ENCODE data around the gene GBP2. TPM values are rescaled to one million over a fixed set of nuclear protein-coding genes. Genes with fewer than 3 reads are reported as not detected.

Gene GBP2
- total and polyA plus RNA-seq, 3 donors from 2014 or later: 35.2 to 41.3 (median 39.5) TPM

DNA sequence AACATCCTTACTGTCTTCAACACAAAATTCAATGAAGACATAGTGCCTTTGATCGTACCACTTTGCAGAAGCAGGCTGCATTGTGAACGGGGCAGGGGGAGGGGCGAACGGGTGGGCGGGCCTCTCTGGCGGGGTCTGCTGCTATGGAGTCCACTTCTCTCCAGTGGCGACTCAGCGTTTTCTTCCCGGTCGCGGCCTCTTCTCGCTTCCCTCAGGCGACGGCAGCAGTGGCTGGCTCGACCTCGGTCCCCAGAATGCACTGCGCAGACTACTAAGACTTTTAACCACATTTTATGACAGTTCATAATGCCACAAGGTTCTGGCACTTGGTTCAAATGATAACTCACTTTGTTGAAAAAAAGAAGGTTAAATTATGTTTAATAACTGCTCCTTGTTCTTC lies 21.2 kb downstream of the GBP2 start:
- intact Hi-C loops (cut with DNase I; ENCODE audit: low total_unique reads): no loop called here
- peak; percentile 27 for DNase-seq
- no peaks in the 10 kb centered on the region for H3K36me3 ChIP-seq (ENCODE audit: low read depth, missing control alignments)
- H3K27me3 ChIP-seq: no peaks in the 10 kb centered on the region
- H3K4me1 ChIP-seq: no peaks in the 10 kb centered on the region
- TF ChIP-seq, protein P1, sequence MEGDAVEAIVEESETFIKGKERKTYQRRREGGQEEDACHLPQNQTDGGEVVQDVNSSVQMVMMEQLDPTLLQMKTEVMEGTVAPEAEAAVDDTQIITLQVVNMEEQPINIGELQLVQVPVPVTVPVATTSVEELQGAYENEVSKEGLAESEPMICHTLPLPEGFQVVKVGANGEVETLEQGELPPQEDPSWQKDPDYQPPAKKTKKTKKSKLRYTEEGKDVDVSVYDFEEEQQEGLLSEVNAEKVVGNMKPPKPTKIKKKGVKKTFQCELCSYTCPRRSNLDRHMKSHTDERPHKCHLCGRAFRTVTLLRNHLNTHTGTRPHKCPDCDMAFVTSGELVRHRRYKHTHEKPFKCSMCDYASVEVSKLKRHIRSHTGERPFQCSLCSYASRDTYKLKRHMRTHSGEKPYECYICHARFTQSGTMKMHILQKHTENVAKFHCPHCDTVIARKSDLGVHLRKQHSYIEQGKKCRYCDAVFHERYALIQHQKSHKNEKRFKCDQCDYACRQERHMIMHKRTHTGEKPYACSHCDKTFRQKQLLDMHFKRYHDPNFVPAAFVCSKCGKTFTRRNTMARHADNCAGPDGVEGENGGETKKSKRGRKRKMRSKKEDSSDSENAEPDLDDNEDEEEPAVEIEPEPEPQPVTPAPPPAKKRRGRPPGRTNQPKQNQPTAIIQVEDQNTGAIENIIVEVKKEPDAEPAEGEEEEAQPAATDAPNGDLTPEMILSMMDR (IDR thresholded peaks at IDR 0.05): no peak
- no peak for TF ChIP-seq POLR2A (IDR thresholded peaks at IDR 0.05)
- 67 to 74% methylated on average over 17 of the region's 17 CpGs for WGBS, 2 donors
- no peak overlapping the region for H3K4me3 ChIP-seq
- no peaks in the 10 kb centered on the region for H3K9me3 ChIP-seq
- H3K27ac ChIP-seq: no peak overlapping the region

DNA sequence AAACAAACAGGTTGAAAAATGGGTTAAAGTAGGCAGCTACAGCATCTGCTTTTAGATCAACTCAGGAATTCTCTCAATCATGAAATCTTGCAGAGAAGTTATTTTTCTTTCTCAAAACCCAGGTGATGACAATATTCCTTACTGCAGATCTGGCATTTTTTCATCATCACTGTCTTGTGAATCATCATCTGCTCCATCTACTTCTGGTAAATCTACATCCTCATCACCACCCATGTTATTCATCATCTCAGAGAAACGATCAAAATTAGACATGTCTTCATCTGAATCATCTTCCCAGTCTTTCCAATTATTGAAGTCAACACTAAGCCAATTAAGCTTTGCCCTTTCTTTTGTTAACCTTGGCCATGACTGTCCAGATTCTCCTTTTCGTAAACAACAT lies 21.8 kb downstream of the GBP2 start:
- H3K4me1 ChIP-seq: no peaks in the 10 kb centered on the region
- H3K9me3 ChIP-seq: no peaks in the 10 kb centered on the region
- no peaks in the 10 kb centered on the region for H3K27me3 ChIP-seq
- WGBS, 2 donors: 60 to 74% methylated on average over 2 of the region's 2 CpGs
- no peak overlapping the region for H3K4me3 ChIP-seq
- H3K36me3 ChIP-seq (ENCODE audit: low read depth, missing control alignments): no peaks in the 10 kb centered on the region
- H3K27ac ChIP-seq: no peak overlapping the region
- TF ChIP-seq, protein P1 (IDR thresholded peaks at IDR 0.05): no peak
- TF ChIP-seq POLR2A (IDR thresholded peaks at IDR 0.05): no peak
- no peak for DNase-seq
- intact Hi-C loops (cut with DNase I; ENCODE audit: low total_unique reads): no loop called here

DNA sequence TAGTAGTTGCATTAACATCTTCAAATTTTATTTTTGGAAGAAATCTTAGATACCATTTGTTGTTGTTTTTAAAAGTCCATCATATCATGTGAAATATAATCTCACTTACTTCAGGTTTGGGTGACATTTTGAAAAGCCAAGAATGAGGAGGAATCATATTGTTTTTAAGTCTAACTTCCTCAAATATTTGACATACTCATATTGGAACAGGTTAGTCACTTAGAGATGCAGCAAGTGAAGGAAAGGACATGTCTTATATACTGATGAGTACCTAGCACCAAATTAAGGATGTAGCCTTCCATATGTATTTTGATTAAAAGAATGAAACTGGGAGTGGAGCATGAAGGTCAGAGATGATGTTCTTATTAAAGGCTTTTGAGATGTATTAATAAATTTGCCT lies 23.9 kb downstream of the GBP2 start:
- Histone ChIP-seq H3K27ac (no peak overlapping the region), H3K4me3 (no peak overlapping the region), H3K4me1 (no peaks in the 10 kb centered on the region), H3K36me3 (ENCODE audit: low read depth, missing control alignments) (no peaks in the 10 kb centered on the region), H3K9me3 (no peaks in the 10 kb centered on the region), H3K27me3 (no peaks in the 10 kb centered on the region)
- intact Hi-C loops (cut with DNase I; ENCODE audit: low total_unique reads): no loop called here
- no peak for DNase-seq
- no peak for TF ChIP-seq POLR2A (IDR thresholded peaks at IDR 0.05)
- TF ChIP-seq, protein P1 (IDR thresholded peaks at IDR 0.05): no peak

DNA sequence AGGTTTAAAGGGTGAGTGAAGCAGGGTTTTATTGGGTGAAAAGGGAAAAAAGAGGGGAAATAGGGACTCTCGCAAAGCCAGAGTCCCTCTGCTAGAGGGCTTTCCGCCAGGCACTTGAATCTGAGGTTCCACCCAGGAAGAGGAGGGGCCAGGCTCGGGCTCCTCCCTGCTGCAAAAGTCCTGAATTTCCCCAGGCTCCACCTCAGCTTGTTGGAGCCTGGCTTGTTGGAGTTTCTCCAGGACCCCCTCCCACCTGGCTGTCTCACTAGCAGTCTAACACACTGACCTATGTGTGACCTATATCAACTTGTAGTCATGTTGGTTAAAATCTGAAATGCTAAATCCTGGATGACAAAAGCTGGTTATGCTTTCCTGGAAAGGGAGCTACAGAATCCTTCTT lies 25.5 kb downstream of the GBP2 start:
- Histone ChIP-seq H3K36me3 (ENCODE audit: low read depth, missing control alignments) (no peaks in the 10 kb centered on the region), H3K4me3 (no peak overlapping the region), H3K9me3 (no peaks in the 10 kb centered on the region), H3K4me1 (no peaks in the 10 kb centered on the region), H3K27me3 (no peaks in the 10 kb centered on the region), H3K27ac (no peak overlapping the region)
- TF ChIP-seq POLR2A (IDR thresholded peaks at IDR 0.05): no peak
- TF ChIP-seq, protein P1 (IDR thresholded peaks at IDR 0.05): no peak
- DNase-seq: peak; percentile 19
- intact Hi-C loops (cut with DNase I; ENCODE audit: low total_unique reads): no loop called here
- 67 to 69% methylated on average over 3 of the region's 3 CpGs for WGBS, 2 donors

DNA sequence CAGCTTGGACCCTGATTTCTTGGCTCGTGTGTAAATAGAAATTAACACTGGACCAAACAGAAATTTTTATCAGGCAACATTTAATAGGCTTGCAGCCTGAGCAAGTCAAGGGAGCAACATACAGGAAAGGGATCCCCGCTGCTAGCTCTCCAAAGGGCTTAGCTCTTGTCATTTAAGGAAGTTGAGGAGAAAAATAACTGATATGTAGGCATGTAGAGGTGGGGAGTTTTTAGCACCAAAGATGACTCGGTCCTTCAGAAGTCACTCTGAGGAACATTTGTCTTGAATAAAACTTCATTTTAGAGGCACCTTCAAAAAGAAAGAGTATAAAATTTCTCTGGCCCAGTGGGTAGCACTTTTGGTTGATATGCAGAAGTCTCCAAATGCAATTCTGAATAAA lies 27.1 kb downstream of the GBP2 start:
- no peak for DNase-seq
- Histone ChIP-seq H3K27me3 (no peaks in the 10 kb centered on the region), H3K4me3 (no peak overlapping the region), H3K36me3 (ENCODE audit: low read depth, missing control alignments) (no peaks in the 10 kb centered on the region), H3K27ac (no peak overlapping the region), H3K9me3 (no peaks in the 10 kb centered on the region), H3K4me1 (no peaks in the 10 kb centered on the region)
- 73 to 87% methylated on average over 3 of the region's 3 CpGs for WGBS, 2 donors
- intact Hi-C loops (cut with DNase I; ENCODE audit: low total_unique reads): no loop called here
- TF ChIP-seq, protein P1 (IDR thresholded peaks at IDR 0.05): no peak
- no peak for TF ChIP-seq POLR2A (IDR thresholded peaks at IDR 0.05)

All from testis (tissue), 3 donors.